GM12801 (cell line): ENCODE results near the gene CFAP68.

Source experiments
- CTCF ChIP-seq: IDR thresholded peaks from one replicate; pipeline ENCODE4 v1.5.1; 2011; ENCODE audit warnings: control low read depth; ENCODE audit not compliant: insufficient read length; ENCODE audit errors: extremely low read depth

The CFAP68 gene

GRCh38 chr11:111870886-111871692, 8.3 kb upstream of the CFAP68 start, which contains the start of gene ALG9:
TSS of gene ALG9 (minus strand) at chr11:111871581. CDS start at chr11:111871482, 99 bp downstream.
- no peak for TF ChIP-seq CTCF

- no peak for TF ChIP-seq CTCF
Measured at GRCh38 chr11:111871693-111872161, 7.6 kb upstream of the CFAP68 start.

GRCh38 chr11:111878385-111878848, 924 bp upstream of the CFAP68 start:
- no peak for TF ChIP-seq CTCF

- TF ChIP-seq CTCF: no peak
Measured at GRCh38 chr11:111879637-111879960, 258 bp downstream of the CFAP68 start.

- no peak for TF ChIP-seq CTCF
Measured at GRCh38 chr11:111882202-111882601, 2.9 kb downstream of the CFAP68 start.

GRCh38 chr11:111886032-111886431, 6.7 kb downstream of the CFAP68 start:
- TF ChIP-seq CTCF: no peak

- no peak for TF ChIP-seq CTCF
Measured at GRCh38 chr11:111886844-111887243, 7.5 kb downstream of the CFAP68 start.
